IPS DF 6.9 (cell line): ENCODE measurements around the gene KIF3C.

Experiments
- DNase-seq: peaks from one replicate; pipeline ENCODE4 v3.0.0-alpha.2; 2013; ENCODE audit warnings: low read depth, low spot score
- H3K27ac ChIP-seq: one replicate; pipeline ENCODE4 v1.5.1; 2013; ENCODE audit warnings: low read length, control low read depth
- H3K27me3 ChIP-seq: 2 replicates; pipeline ENCODE4 v1.6.1; 2013; ENCODE audit warnings: mild to moderate bottlenecking, low read length; ENCODE audit not compliant: control insufficient read depth, insufficient read depth
- H3K36me3 ChIP-seq: 2 replicates; pipeline ENCODE4 v1.6.1; 2013; ENCODE audit warnings: low read length; ENCODE audit not compliant: control insufficient read depth, insufficient read depth
- H3K4me1 ChIP-seq: 2 replicates; pipeline ENCODE4 v1.6.1; 2013; ENCODE audit warnings: low read length; ENCODE audit not compliant: control insufficient read depth, insufficient read depth
- H3K4me3 ChIP-seq: 2 replicates; pipeline ENCODE4 v1.5.1; 2013; ENCODE audit warnings: mild to moderate bottlenecking, low read length
- H3K9me3 ChIP-seq: 2 replicates; pipeline ENCODE4 v1.6.1; 2013; ENCODE audit warnings: low read length, inconsistent platforms; ENCODE audit not compliant: control insufficient read depth, insufficient read depth
- WGBS: extraction: QIAGEN DNeasy Blood & Tissue Kit; methylation state at CpG from one replicate; pipeline ENCODE4 v1.1.7; 2013; ENCODE audit warnings: mixed read lengths, missing lambda C conversion rate; ENCODE audit not compliant: insufficient read length, insufficient coverage; 5-methylcytosine and 5-hydroxymethylcytosine counted together

Gene KIF3C

GRCh38 chr2:25980951-25981350 lies 1.3 kb downstream of the KIF3C start:
- WGBS = no CpG with 5 or more reads among the region's 14 CpGs
- H3K4me3 ChIP-seq = no peak overlapping the region

GRCh38 chr2:25980076-25980887 lies 2.0 kb downstream of the KIF3C start:
- Histone ChIP-seq H3K36me3 (peaks cover 6% of the 10 kb centered on the region; the same call in 1 of the 2 replicates), H3K4me3 (no peak overlapping the region), H3K27ac (no peak overlapping the region), H3K9me3 (no peaks in the 10 kb centered on the region), H3K27me3 (no peaks in the 10 kb centered on the region), H3K4me1 (peaks cover 5% of the 10 kb centered on the region)
- no CpG with 5 or more reads among the region's 29 CpGs for WGBS
- DNase-seq = no peak

More at GRCh38 chr2:25980951-25981350, 1.3 kb downstream of the KIF3C start:
- no peak overlapping the region for H3K27ac ChIP-seq
- H3K27me3 ChIP-seq = no peaks in the 10 kb centered on the region
- peaks cover 6% of the 10 kb centered on the region; the same call in 1 of the 2 replicates for H3K36me3 ChIP-seq
- no peak for DNase-seq
- no peaks in the 10 kb centered on the region for H3K9me3 ChIP-seq
- H3K4me1 ChIP-seq = peaks cover 5% of the 10 kb centered on the region

- no CpG with 5 or more reads among the region's 2 CpGs for WGBS
- peaks cover 6% of the 10 kb centered on the region; the same call in 1 of the 2 replicates for H3K36me3 ChIP-seq
- no peak for DNase-seq
- H3K4me3 ChIP-seq = no peak overlapping the region
- no peak overlapping the region for H3K27ac ChIP-seq
- H3K4me1 ChIP-seq = peaks cover 5% of the 10 kb centered on the region
- H3K9me3 ChIP-seq = no peaks in the 10 kb centered on the region
- H3K27me3 ChIP-seq = no peaks in the 10 kb centered on the region
These were observed 3.3 kb downstream of the KIF3C start for GRCh38 chr2:25979001-25979400.

DNA sequence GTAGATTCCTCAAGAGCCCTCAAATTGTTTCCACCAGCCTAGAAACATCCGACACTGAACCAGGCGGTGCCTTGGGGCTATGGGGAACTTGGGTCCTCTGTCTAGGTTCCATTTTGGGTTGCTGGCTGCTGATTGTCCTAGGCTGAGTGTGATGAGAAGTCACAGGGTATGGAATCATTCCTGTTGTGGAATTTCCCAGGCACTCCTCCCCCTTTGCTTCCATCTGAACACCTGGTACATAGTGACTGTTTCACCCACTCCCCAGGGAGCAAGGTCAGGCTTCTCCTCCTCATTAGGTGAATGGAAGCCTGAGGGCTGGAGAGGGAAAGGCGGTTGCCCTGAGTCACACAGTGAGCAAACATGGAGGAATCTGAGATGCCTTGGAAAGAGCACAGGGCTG lies 4.5 kb downstream of the KIF3C start:
- Histone ChIP-seq H3K27me3 (no peaks in the 10 kb centered on the region), H3K4me1 (peaks cover 5% of the 10 kb centered on the region), H3K4me3 (no peak overlapping the region), H3K9me3 (no peaks in the 10 kb centered on the region), H3K36me3 (peaks cover 6% of the 10 kb centered on the region; the same call in 1 of the 2 replicates), H3K27ac (no peak overlapping the region)
- no peak for DNase-seq
- WGBS = no CpG with 5 or more reads among the region's 3 CpGs

DNA sequence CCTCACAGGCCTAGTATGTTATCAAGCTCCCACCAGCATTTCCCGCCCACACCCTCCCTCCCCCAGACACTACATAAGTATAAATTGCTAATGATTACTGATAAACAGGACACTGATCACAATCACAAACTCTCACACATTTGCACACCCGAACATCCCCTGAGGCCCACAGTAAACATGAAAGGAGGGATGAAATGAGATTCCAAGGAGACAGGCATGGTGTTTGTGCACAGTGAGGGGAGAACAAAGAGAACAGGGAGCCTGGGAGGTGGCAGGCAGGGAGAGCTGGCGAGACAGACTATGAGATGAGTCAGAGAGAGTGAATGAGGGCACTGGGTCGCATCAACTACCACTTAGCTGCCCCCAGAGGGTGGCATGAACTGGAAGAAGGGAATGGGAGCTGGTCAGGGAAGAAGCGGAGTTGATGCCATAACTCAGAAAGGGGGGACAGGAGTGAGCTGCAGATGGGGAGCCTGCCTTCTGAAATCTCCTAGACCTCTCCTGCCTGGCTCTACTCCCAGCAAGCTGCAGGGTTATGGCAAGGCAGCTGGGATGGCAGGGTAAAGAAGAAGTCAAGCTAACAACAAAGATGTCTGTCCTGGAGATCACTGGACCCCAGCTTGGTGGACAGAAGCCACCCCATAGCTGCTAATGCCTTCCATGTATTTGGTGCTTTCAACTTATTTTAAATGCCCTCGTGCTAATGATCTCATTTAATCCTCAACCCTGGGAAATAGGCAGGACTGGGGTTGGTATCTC lies 5.1 kb downstream of the KIF3C start:
- Histone ChIP-seq H3K4me1 (peaks cover 5% of the 10 kb centered on the region), H3K36me3 (peaks cover 10% of the 10 kb centered on the region), H3K9me3 (no peaks in the 10 kb centered on the region), H3K4me3 (no peak overlapping the region), H3K27me3 (no peaks in the 10 kb centered on the region), H3K27ac (no peak overlapping the region)
- no peak for DNase-seq
- WGBS = no CpG with 5 or more reads among the region's 6 CpGs

GRCh38 chr2:25972049-25972823 lies 10.1 kb downstream of the KIF3C start:
- 100% methylated on average over 1 of the region's 7 CpGs for WGBS
- Histone ChIP-seq H3K4me1 (no peaks in the 10 kb centered on the region), H3K4me3 (no peak overlapping the region), H3K36me3 (peaks cover 6% of the 10 kb centered on the region; the same call in 1 of the 2 replicates), H3K27ac (no peak overlapping the region), H3K27me3 (no peaks in the 10 kb centered on the region), H3K9me3 (no peaks in the 10 kb centered on the region)
- DNase-seq = no peak

DNA sequence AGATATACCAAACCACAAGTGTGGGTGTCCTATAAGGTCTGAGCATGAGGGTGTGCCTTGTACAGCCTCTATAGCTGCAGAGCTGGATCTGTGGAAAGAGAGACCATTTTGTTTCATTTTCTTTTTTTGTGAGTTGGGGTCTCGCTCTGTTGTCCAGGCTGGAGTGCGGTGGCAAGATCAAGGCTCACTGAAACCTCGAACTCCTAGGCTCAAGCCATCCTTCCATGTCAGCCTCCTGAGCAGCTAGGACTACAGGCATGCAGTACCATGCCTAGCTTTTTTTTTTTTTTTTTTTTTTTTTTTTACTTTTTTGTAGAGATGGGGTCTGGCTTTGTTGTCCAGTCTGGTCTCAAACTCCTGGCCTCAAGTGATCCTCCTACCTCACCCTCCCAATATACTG lies 10.7 kb downstream of the KIF3C start:
- DNase-seq = no peak
- no CpG with 5 or more reads among the region's 3 CpGs for WGBS
- Histone ChIP-seq H3K9me3 (no peaks in the 10 kb centered on the region), H3K4me1 (no peaks in the 10 kb centered on the region), H3K36me3 (peaks cover 6% of the 10 kb centered on the region; the same call in 1 of the 2 replicates), H3K27me3 (no peaks in the 10 kb centered on the region), H3K4me3 (no peak overlapping the region), H3K27ac (no peak overlapping the region)

- no peak overlapping the region for H3K4me3 ChIP-seq
- H3K27ac ChIP-seq = no peak overlapping the region
- H3K27me3 ChIP-seq = no peaks in the 10 kb centered on the region
- no peaks in the 10 kb centered on the region for H3K9me3 ChIP-seq
- WGBS = no CpG with 5 or more reads among the region's 7 CpGs
- H3K4me1 ChIP-seq = no peaks in the 10 kb centered on the region
- DNase-seq = no peak
- H3K36me3 ChIP-seq = peaks cover 2% of the 10 kb centered on the region
These were observed 15.6 kb downstream of the KIF3C start for GRCh38 chr2:25966531-25967270.

DNA sequence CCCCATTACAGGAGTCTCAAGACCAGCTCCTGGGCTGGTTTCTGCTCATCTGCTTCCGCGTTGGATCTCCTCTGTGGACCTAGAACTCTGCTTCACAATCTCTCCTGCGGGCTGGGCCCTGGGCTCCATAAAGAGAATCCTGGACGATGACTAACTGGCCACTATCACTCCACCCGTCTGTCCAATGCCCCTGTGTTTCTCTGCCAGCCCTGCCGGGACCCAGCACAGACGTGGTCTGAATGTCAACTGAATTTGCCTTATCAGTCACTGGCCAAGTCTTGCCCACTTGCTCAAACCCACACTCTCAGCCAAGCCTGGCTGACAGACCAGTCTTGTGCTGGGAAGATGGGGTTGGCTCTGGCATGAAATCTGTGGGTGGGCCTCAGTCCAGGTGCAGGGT lies 17.4 kb downstream of the KIF3C start:
- peaks cover 2% of the 10 kb centered on the region for H3K36me3 ChIP-seq
- no peak for DNase-seq
- H3K4me3 ChIP-seq = no peak overlapping the region
- no CpG with 5 or more reads among the region's 7 CpGs for WGBS
- no peaks in the 10 kb centered on the region for H3K27me3 ChIP-seq
- H3K27ac ChIP-seq = no peak overlapping the region
- H3K4me1 ChIP-seq = no peaks in the 10 kb centered on the region
- no peaks in the 10 kb centered on the region for H3K9me3 ChIP-seq
